VCaP (cell line): Measurements from ENCODE around the gene CSRP1.
A peak's percentile ranks its signal among the peaks of the same experiment; 100 is the strongest.
"Not testable (repeated sequence)": the region's sequence is repeated elsewhere in the genome, so short reads cannot be mapped to it uniquely, and the experiment has no call there.

Experiments used
- H3K27ac ChIP-seq: fragments of 450-650 bp; 2 replicates; pipeline ENCODE4 v1.5.1; 2017
- CTCF ChIP-seq: fragments of 450-650 bp; conservative IDR thresholded peaks from 2 replicates; pipeline ENCODE4 v1.5.1; 2017; ENCODE audit warnings: mild to moderate bottlenecking, moderate library complexity

CSRP1 gene

GRCh38 chr1:201475915-201476669, 30.8 kb downstream of the CSRP1 start:
- no peak for TF ChIP-seq CTCF
- H3K27ac ChIP-seq: no peak overlapping the region

- H3K27ac ChIP-seq: no peak overlapping the region
- TF ChIP-seq CTCF: no peak
Observed at GRCh38 chr1:201475130-201475529, 31.8 kb downstream of the CSRP1 start.

GRCh38 chr1:201473296-201473695, 33.6 kb downstream of the CSRP1 start:
- no peak for TF ChIP-seq CTCF
- H3K27ac ChIP-seq: no peak overlapping the region

- not testable (repeated sequence) for H3K27ac ChIP-seq
Observed at GRCh38 chr1:201472321-201472720, 34.6 kb downstream of the CSRP1 start.

GRCh38 chr1:201471772-201472171, 35.2 kb downstream of the CSRP1 start:
- TF ChIP-seq CTCF: no peak
- H3K27ac ChIP-seq: no peak overlapping the region

- no peak for TF ChIP-seq CTCF
- no peak overlapping the region for H3K27ac ChIP-seq
Observed at GRCh38 chr1:201470581-201470980, 36.3 kb downstream of the CSRP1 start.

GRCh38 chr1:201469645-201470074, 37.3 kb downstream of the CSRP1 start:
- no peak overlapping the region for H3K27ac ChIP-seq
- no peak for TF ChIP-seq CTCF

GRCh38 chr1:201468844-201469644, 37.9 kb downstream of the CSRP1 start, which contains the start of gene PHLDA3:
Gene PHLDA3, minus strand, starts transcription at chr1:201469188. Its CDS starts 402 bp downstream, at chr1:201468786.
- 0 out of 2 replicates have a peak, but pooled peaks have one; percentile 8 for TF ChIP-seq CTCF
- H3K27ac ChIP-seq: no peak within 1 kb of the TSS; the same call in 1 of the 2 replicates
